ENCODE measurements around the gene METAP1D.
"Not testable (repeated sequence)": the region's sequence is repeated elsewhere in the genome, so short reads cannot be mapped to it uniquely, and the experiment has no call there.

The METAP1D gene

GRCh38 chr2:172048508-172049503 is 49.1 kb downstream of the METAP1D start:
- DNase-seq (ENCODE audit: low read depth in 2 of 2) = no peak

- no peak for DNase-seq (ENCODE audit: low read depth in 2 of 2)
These were observed 49.9 kb downstream of the METAP1D start for GRCh38 chr2:172049567-172050120.

GRCh38 chr2:172050479-172051125 is 50.8 kb downstream of the METAP1D start:
- no peak for DNase-seq (ENCODE audit: low read depth in 2 of 2)

GRCh38 chr2:172052000-172052983 is 52.5 kb downstream of the METAP1D start:
- DNase-seq (ENCODE audit: low read depth in 2 of 2) = no peak

GRCh38 chr2:172053486-172053885 is 53.7 kb downstream of the METAP1D start:
- no peak for DNase-seq (ENCODE audit: low read depth in 2 of 2)

- DNase-seq (ENCODE audit: low read depth in 2 of 2) = no peak
These were observed 56.5 kb downstream of the METAP1D start for GRCh38 chr2:172056293-172056692.

- DNase-seq (ENCODE audit: low read depth in 2 of 2) = no peak
These were observed 58.9 kb downstream of the METAP1D start for GRCh38 chr2:172058660-172059059.

- DNase-seq (ENCODE audit: low read depth in 2 of 2) = not testable (repeated sequence)
These were observed 60.4 kb downstream of the METAP1D start for GRCh38 chr2:172060118-172060517.

- no peak for DNase-seq (ENCODE audit: low read depth in 2 of 2)
These were observed 62.8 kb downstream of the METAP1D start for GRCh38 chr2:172062402-172063004.

GRCh38 chr2:172063446-172063845 is 63.7 kb downstream of the METAP1D start:
- no peak for DNase-seq (ENCODE audit: low read depth in 2 of 2)

GRCh38 chr2:172065111-172065510 is 65.4 kb downstream of the METAP1D start:
- DNase-seq (ENCODE audit: low read depth in 2 of 2) = no peak

GRCh38 chr2:172066394-172066886 is 66.7 kb downstream of the METAP1D start:
- no peak for DNase-seq (ENCODE audit: low read depth in 2 of 2)

GRCh38 chr2:172067905-172068304 is 68.2 kb downstream of the METAP1D start:
- DNase-seq (ENCODE audit: low read depth in 2 of 2) = not testable (repeated sequence)

GRCh38 chr2:172070936-172071335 is 71.2 kb downstream of the METAP1D start:
- no peak for DNase-seq (ENCODE audit: low read depth in 2 of 2)

GRCh38 chr2:172072303-172072702 is 72.5 kb downstream of the METAP1D start:
- DNase-seq (ENCODE audit: low read depth in 2 of 2) = no peak

- no peak for DNase-seq (ENCODE audit: low read depth in 2 of 2)
These were observed 73.0 kb downstream of the METAP1D start for GRCh38 chr2:172072706-172073105.

- DNase-seq (ENCODE audit: low read depth in 2 of 2) = no peak
These were observed 73.8 kb downstream of the METAP1D start for GRCh38 chr2:172073518-172073917.

- DNase-seq (ENCODE audit: low read depth in 2 of 2) = no peak
These were observed 74.5 kb downstream of the METAP1D start for GRCh38 chr2:172074254-172074653.

GRCh38 chr2:172079416-172079815 is 79.7 kb downstream of the METAP1D start:
- no peak for DNase-seq (ENCODE audit: low read depth in 2 of 2)

GRCh38 chr2:172079838-172080640 is 80.3 kb downstream of the METAP1D start:
- DNase-seq (ENCODE audit: low read depth in 2 of 2) = no peak
